Measurements from ENCODE around the gene STK36. TPM values are rescaled to one million over a fixed set of nuclear protein-coding genes. Genes with fewer than 3 reads are reported as not detected.

The STK36 gene
- total RNA-seq, 1 donor from 2014 or later: 75.1 TPM

- no peaks in the 10 kb centered on the region for H3K4me1 Mint-ChIP-seq (ENCODE audit: unreplicated experiment)
- peak overlapping the region; percentile 27 for H3K27ac Mint-ChIP-seq (ENCODE audit: unreplicated experiment)
- H3K9me3 Mint-ChIP-seq (ENCODE audit: unreplicated experiment): no peaks in the 10 kb centered on the region
- peaks cover 71% of the 10 kb centered on the region for H3K36me3 Mint-ChIP-seq (ENCODE audit: low read depth, unreplicated experiment)
- no peak for DNase-seq (ENCODE audit: low spot score)
- TF ChIP-seq CTCF (IDR thresholded peaks at IDR 0.05; ENCODE audit: unreplicated experiment): no peak
- no peak overlapping the region for H3K4me3 Mint-ChIP-seq (ENCODE audit: unreplicated experiment)
- H3K27me3 Mint-ChIP-seq (ENCODE audit: unreplicated experiment): peaks cover 3% of the 10 kb centered on the region
Measured at GRCh38 chr2:218748741-218749441, 77.0 kb downstream of the STK36 start.

Other genes with a start within 250 kb of the STK36 start
- gene USP37, start 103.7 kb upstream of the STK36 start, total RNA-seq (ENCODE audit: unreplicated experiment): 16.1 TPM
- 56.1 TPM for gene CNOT9, start 103.2 kb upstream of the STK36 start, total RNA-seq (ENCODE audit: unreplicated experiment)
- 90.2 TPM for gene PLCD4, start 64.2 kb upstream of the STK36 start, total RNA-seq (ENCODE audit: unreplicated experiment)
- gene ZNF142, start 12.5 kb upstream of the STK36 start, total RNA-seq (ENCODE audit: unreplicated experiment): 26.6 TPM
- gene BCS1L, start 12.4 kb upstream of the STK36 start, total RNA-seq (ENCODE audit: unreplicated experiment): 39.0 TPM
- gene RNF25, start 84 bp upstream of the STK36 start, total RNA-seq (ENCODE audit: unreplicated experiment): 41.7 TPM
- gene TTLL4, start 38.7 kb downstream of the STK36 start, total RNA-seq (ENCODE audit: unreplicated experiment): 47.3 TPM
- 9.0 TPM for gene CYP27A1, start 110.1 kb downstream of the STK36 start, total RNA-seq (ENCODE audit: unreplicated experiment)
- not detected for gene PRKAG3, start 159.7 kb downstream of the STK36 start, total RNA-seq (ENCODE audit: unreplicated experiment)
- not detected for gene WNT6, start 187.7 kb downstream of the STK36 start, total RNA-seq (ENCODE audit: unreplicated experiment)
- not detected for gene WNT10A, start 208.8 kb downstream of the STK36 start, total RNA-seq (ENCODE audit: unreplicated experiment)